HUES64 (cell line): ENCODE measurements around the gene MCTP1.

Experiments used
- H3K27ac ChIP-seq: 2 replicates; pipeline ENCODE4 v1.7.0; 2013; ENCODE audit warnings: low read depth, low read length, inconsistent platforms
- H3K27me3 ChIP-seq: 2 replicates; pipeline ENCODE4 v1.6.1; 2013; ENCODE audit warnings: mild to moderate bottlenecking, low read length; ENCODE audit not compliant: insufficient read depth
- H3K36me3 ChIP-seq: 2 replicates; pipeline ENCODE4 v1.6.1; 2013; ENCODE audit warnings: mild to moderate bottlenecking, low read length; ENCODE audit not compliant: insufficient read depth
- H3K4me1 ChIP-seq: 2 replicates; pipeline ENCODE4 v1.6.1; 2013; ENCODE audit warnings: mild to moderate bottlenecking, low read length, moderate library complexity; ENCODE audit not compliant: insufficient read depth
- H3K4me3 ChIP-seq: 2 replicates; pipeline ENCODE4 v1.5.1; 2013; ENCODE audit warnings: mild to moderate bottlenecking, low read length, moderate library complexity
- H3K9ac ChIP-seq: 2 replicates; pipeline ENCODE4 v1.6.1; 2013; ENCODE audit warnings: mild to moderate bottlenecking, low read depth, low read length
- H3K9me3 ChIP-seq: 2 replicates; pipeline ENCODE4 v1.6.1; 2013; ENCODE audit warnings: low read depth, low read length; ENCODE audit not compliant: insufficient read depth
- whole genome bisulfite sequencing: fragments of 150-250, 120-280 bp; methylation state at CpG from one replicate; pipeline ENCODE4 v1.1.7; 2013; ENCODE audit warnings: missing lambda C conversion rate; 5-methylcytosine and 5-hydroxymethylcytosine counted together

MCTP1 gene

GRCh38 chr5:95113489-95113888, 171.4 kb downstream of the MCTP1 start:
- no peak overlapping the region for H3K4me3 ChIP-seq
- WGBS = 56% methylated on average over 3 of the region's 4 CpGs
- H3K36me3 ChIP-seq = no peaks in the 10 kb centered on the region
- H3K27ac ChIP-seq = no peak overlapping the region
- peaks cover 5% of the 10 kb centered on the region; the same call in 1 of the 2 replicates for H3K4me1 ChIP-seq
- no peak overlapping the region for H3K9ac ChIP-seq
- no peaks in the 10 kb centered on the region for H3K27me3 ChIP-seq
- H3K9me3 ChIP-seq = no peaks in the 10 kb centered on the region

DNA sequence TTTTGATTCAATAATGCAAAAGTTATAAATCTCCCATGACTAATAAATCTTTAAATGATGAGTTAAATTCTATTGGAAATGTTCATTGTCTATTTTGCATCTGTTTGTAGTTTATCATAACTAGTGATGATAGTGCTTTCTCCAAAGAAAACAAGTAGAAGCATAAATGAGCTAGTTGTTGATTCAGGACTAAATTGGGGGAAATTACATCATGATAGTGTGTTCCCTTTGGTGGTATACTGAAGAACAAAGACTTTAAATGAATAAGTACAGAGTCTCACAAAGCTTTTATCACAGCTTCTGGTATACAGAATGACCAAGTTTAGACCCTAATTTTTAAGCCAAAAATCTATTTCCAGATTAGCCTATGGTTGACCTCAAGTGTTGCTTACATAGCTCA, 173.8 kb downstream of the MCTP1 start:
- H3K9ac ChIP-seq = no peak overlapping the region
- H3K4me1 ChIP-seq = peaks cover 5% of the 10 kb centered on the region; the same call in 1 of the 2 replicates
- no peaks in the 10 kb centered on the region for H3K36me3 ChIP-seq
- H3K9me3 ChIP-seq = no peaks in the 10 kb centered on the region
- H3K27ac ChIP-seq = no peak overlapping the region
- H3K4me3 ChIP-seq = no peak overlapping the region
- H3K27me3 ChIP-seq = no peaks in the 10 kb centered on the region

DNA sequence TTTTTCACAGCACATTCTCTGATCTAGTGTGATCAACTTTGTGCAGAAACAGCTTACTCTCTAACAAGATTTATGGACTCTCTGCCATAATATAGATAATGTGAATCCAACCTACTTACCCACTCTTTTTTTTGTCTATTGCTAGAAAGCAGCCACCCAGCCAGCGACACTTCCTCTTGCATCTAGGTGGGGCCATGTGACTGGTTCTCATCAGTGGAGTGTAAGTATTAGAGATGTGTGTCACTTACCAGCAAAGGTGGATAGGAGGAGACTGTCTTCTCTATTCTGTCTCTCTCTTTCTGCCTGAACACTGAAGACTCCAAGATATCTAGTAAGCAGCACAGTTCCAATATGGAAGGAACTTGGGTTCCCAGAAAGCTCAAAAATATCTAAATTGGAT, 174.8 kb downstream of the MCTP1 start:
- no peak overlapping the region for H3K9ac ChIP-seq
- peaks cover 5% of the 10 kb centered on the region; the same call in 1 of the 2 replicates for H3K4me1 ChIP-seq
- no peak overlapping the region for H3K4me3 ChIP-seq
- no peaks in the 10 kb centered on the region for H3K9me3 ChIP-seq
- no peaks in the 10 kb centered on the region for H3K36me3 ChIP-seq
- 81% methylated on average over 1 of the region's 1 CpG for WGBS
- H3K27ac ChIP-seq = no peak overlapping the region
- H3K27me3 ChIP-seq = no peaks in the 10 kb centered on the region

DNA sequence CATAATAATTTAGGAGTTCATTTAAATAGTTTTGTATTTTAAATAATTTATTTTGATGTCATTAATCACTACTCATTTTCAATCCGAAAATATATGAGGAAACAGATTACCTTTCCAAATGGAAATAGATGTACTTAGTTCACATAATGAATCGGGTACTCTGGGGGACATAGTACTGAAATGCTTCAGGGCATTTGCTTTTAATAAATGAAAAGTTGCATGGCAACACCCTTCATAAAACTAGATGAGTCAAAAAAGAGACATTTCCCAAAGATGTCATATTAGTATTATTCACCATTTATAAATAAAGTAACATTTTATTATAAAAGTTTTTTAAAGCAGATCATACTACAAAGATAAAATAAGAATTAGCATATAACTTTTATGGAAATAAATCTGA, 177.8 kb downstream of the MCTP1 start:
- Histone ChIP-seq H3K36me3 (no peaks in the 10 kb centered on the region), H3K27me3 (no peaks in the 10 kb centered on the region), H3K9ac (no peak overlapping the region), H3K4me3 (no peak overlapping the region), H3K27ac (no peak overlapping the region), H3K4me1 (no peaks in the 10 kb centered on the region), H3K9me3 (no peaks in the 10 kb centered on the region)
- WGBS = 100% methylated on average over 2 of the region's 2 CpGs

- no peak overlapping the region for H3K4me3 ChIP-seq
- no peak overlapping the region for H3K27ac ChIP-seq
- no peaks in the 10 kb centered on the region for H3K36me3 ChIP-seq
- WGBS = 100% methylated on average over 1 of the region's 1 CpG
- no peaks in the 10 kb centered on the region for H3K4me1 ChIP-seq
- H3K9me3 ChIP-seq = no peaks in the 10 kb centered on the region
- no peaks in the 10 kb centered on the region for H3K27me3 ChIP-seq
- no peak overlapping the region for H3K9ac ChIP-seq
Observed at GRCh38 chr5:95105638-95106037, 179.3 kb downstream of the MCTP1 start.

DNA sequence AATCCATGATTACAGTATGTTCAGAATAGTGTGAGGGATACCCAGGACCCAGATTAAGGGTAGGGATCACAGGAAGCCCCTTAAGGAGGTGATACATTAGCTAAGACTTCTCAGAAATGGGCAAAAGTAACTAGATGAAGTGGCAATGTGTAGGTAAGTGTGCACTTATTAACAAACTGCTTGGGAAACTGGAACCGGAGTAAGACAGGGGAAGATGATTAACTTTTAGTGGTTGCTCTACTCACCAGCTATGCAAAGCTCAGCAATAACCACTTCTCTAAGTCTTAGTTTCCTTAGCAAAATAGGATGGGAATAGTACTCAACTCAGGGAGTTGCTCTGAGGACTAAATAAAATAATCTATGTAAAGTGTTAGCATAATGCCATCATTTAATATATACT, 182.2 kb downstream of the MCTP1 start:
- 100% methylated on average over 1 of the region's 1 CpG for WGBS
- Histone ChIP-seq H3K9ac (no peak overlapping the region), H3K27ac (no peak overlapping the region), H3K36me3 (no peaks in the 10 kb centered on the region), H3K27me3 (no peaks in the 10 kb centered on the region), H3K9me3 (no peaks in the 10 kb centered on the region), H3K4me3 (no peak overlapping the region), H3K4me1 (no peaks in the 10 kb centered on the region)

DNA sequence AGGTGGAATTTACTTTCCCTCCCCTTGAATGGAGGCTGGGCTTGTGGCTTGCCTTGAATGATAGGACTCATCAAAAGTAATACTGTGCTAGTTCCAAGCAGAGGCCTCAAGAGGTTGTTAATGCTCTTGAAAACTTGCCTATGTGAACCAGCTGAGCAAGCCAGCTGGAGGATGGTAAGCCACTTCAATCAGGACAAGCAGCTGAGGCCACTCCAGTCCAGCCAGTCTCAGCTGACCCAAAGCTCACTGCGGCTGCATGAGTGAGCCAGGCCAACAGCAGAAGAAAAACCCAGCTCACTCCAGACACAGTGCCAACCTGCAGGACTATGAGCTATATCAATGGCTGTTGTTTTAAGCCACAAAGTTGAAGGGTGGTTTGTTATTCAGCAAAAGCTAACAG, 182.8 kb downstream of the MCTP1 start:
- WGBS = 93% methylated on average over 1 of the region's 1 CpG
- H3K9me3 ChIP-seq = no peaks in the 10 kb centered on the region
- no peaks in the 10 kb centered on the region for H3K36me3 ChIP-seq

GRCh38 chr5:95100551-95100950, 184.3 kb downstream of the MCTP1 start:
- Histone ChIP-seq H3K4me1 (no peaks in the 10 kb centered on the region), H3K36me3 (no peaks in the 10 kb centered on the region), H3K9ac (no peak overlapping the region), H3K27ac (no peak overlapping the region), H3K4me3 (no peak overlapping the region), H3K27me3 (no peaks in the 10 kb centered on the region), H3K9me3 (no peaks in the 10 kb centered on the region)
- WGBS = 100% methylated on average over 1 of the region's 1 CpG

More for the DNA sequence above, 182.8 kb downstream of the MCTP1 start:
- no peak overlapping the region for H3K9ac ChIP-seq
- H3K27ac ChIP-seq = no peak overlapping the region
- H3K4me1 ChIP-seq = no peaks in the 10 kb centered on the region
- H3K27me3 ChIP-seq = no peaks in the 10 kb centered on the region
- no peak overlapping the region for H3K4me3 ChIP-seq

GRCh38 chr5:95098012-95098411, 186.9 kb downstream of the MCTP1 start:
- no peak overlapping the region for H3K9ac ChIP-seq
- WGBS = no CpG with 5 or more reads among the region's 2 CpGs
- H3K27ac ChIP-seq = no peak overlapping the region
- no peak overlapping the region for H3K4me3 ChIP-seq
- H3K27me3 ChIP-seq = no peaks in the 10 kb centered on the region
- peaks cover 8% of the 10 kb centered on the region; the same call in 1 of the 2 replicates for H3K4me1 ChIP-seq
- no peaks in the 10 kb centered on the region for H3K9me3 ChIP-seq
- H3K36me3 ChIP-seq = no peaks in the 10 kb centered on the region

GRCh38 chr5:95093211-95093610, 191.7 kb downstream of the MCTP1 start:
- Histone ChIP-seq H3K27me3 (no peaks in the 10 kb centered on the region), H3K36me3 (no peaks in the 10 kb centered on the region), H3K9me3 (no peaks in the 10 kb centered on the region), H3K9ac (no peak overlapping the region), H3K4me1 (peaks cover 10% of the 10 kb centered on the region; the same call in 1 of the 2 replicates), H3K4me3 (no peak overlapping the region), H3K27ac (no peak overlapping the region)
- WGBS = 71% methylated on average over 1 of the region's 1 CpG

- no peak overlapping the region for H3K9ac ChIP-seq
- no peak overlapping the region for H3K4me3 ChIP-seq
- 89% methylated on average over 2 of the region's 2 CpGs for WGBS
- no peaks in the 10 kb centered on the region for H3K36me3 ChIP-seq
- no peaks in the 10 kb centered on the region for H3K27me3 ChIP-seq
- H3K9me3 ChIP-seq = no peaks in the 10 kb centered on the region
- peaks cover 10% of the 10 kb centered on the region; the same call in 1 of the 2 replicates for H3K4me1 ChIP-seq
- no peak overlapping the region for H3K27ac ChIP-seq
Observed at GRCh38 chr5:95090774-95091173, 194.1 kb downstream of the MCTP1 start.

- H3K27me3 ChIP-seq = no peaks in the 10 kb centered on the region
- H3K4me3 ChIP-seq = no peak overlapping the region
- H3K27ac ChIP-seq = no peak overlapping the region
- peaks cover 1% of the 10 kb centered on the region; the same call in 1 of the 2 replicates for H3K4me1 ChIP-seq
- no peak overlapping the region for H3K9ac ChIP-seq
- H3K9me3 ChIP-seq = no peaks in the 10 kb centered on the region
- 92% methylated on average over 7 of the region's 7 CpGs for WGBS
- H3K36me3 ChIP-seq = no peaks in the 10 kb centered on the region
Observed at GRCh38 chr5:95087816-95088317, 197.0 kb downstream of the MCTP1 start.
